Esophagus muscularis mucosa (tissue), 4 donors: ENCODE data around the gene RPL13A.
"Not testable (repeated sequence)": the region's sequence is repeated elsewhere in the genome, so short reads cannot be mapped to it uniquely, and the experiment has no call there.

Experiments
- EP300 ChIP-seq: sonication (generic); formaldehyde crosslinking; IDR thresholded peaks from one replicate; pipeline ENCODE4 v1.6.1; 2017; ENCODE audit warnings: antibody characterized with exemption
- POLR2A ChIP-seq: fragments of 450-650 bp; IDR thresholded peaks from one replicate; pipeline ENCODE4 v1.6.1; 2017; ENCODE audit warnings: antibody characterized with exemption, moderate library complexity, mild to moderate bottlenecking, low read depth
- TF ChIP-seq, protein P1 (sequence below), 3 experiments: fragments of 200-600 bp in 2 of 3; fragments of 450-650 bp in 1 of 3; sonication (generic) in 2 of 3; IDR thresholded peaks; one replicate each; pipeline ENCODE4 v1.5.1; 2017 to 2019; ENCODE audit warnings: antibody characterized with exemption in 3 of 3, mild to moderate bottlenecking in 2 of 3, moderate library complexity in 1 of 3

- TF ChIP-seq EP300, POLR2A: not testable (repeated sequence)
- TF ChIP-seq, protein P1, sequence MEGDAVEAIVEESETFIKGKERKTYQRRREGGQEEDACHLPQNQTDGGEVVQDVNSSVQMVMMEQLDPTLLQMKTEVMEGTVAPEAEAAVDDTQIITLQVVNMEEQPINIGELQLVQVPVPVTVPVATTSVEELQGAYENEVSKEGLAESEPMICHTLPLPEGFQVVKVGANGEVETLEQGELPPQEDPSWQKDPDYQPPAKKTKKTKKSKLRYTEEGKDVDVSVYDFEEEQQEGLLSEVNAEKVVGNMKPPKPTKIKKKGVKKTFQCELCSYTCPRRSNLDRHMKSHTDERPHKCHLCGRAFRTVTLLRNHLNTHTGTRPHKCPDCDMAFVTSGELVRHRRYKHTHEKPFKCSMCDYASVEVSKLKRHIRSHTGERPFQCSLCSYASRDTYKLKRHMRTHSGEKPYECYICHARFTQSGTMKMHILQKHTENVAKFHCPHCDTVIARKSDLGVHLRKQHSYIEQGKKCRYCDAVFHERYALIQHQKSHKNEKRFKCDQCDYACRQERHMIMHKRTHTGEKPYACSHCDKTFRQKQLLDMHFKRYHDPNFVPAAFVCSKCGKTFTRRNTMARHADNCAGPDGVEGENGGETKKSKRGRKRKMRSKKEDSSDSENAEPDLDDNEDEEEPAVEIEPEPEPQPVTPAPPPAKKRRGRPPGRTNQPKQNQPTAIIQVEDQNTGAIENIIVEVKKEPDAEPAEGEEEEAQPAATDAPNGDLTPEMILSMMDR (IDR thresholded peaks at IDR 0.05): not testable (repeated sequence)
Observed at GRCh38 chr19:49473501-49473867, 13.9 kb upstream of the RPL13A start.
